SK-N-SH treated with all-trans-retinoic acid at 6 μM for 48 hours (cell line): ENCODE measurements around the gene TRIOBP.

Source experiments
- CSDC2 ChIP-seq: fragments of 250-450 bp; sonication (Bioruptor Pico); IDR thresholded peaks from 2 replicates; pipeline ENCODE4 v1.5.0; 2020; ENCODE audit warnings: mild to moderate bottlenecking, moderate library complexity
- GLIS3 ChIP-seq: fragments of 250-450 bp; sonication (Bioruptor Pico); IDR thresholded peaks from 2 replicates; pipeline ENCODE4 v1.5.0; 2020; ENCODE audit warnings: mild to moderate bottlenecking, moderate library complexity
- TCF4 ChIP-seq: fragments of 250-450 bp; sonication (Bioruptor Pico); IDR thresholded peaks from 2 replicates; pipeline ENCODE4 v1.8.0; 2021; ENCODE audit warnings: mild to moderate bottlenecking, moderate library complexity, borderline replicate concordance
- ZFP3 ChIP-seq: fragments of 250-450 bp; sonication (Bioruptor Pico); IDR thresholded peaks from 2 replicates; pipeline ENCODE4 v1.5.0; 2020; ENCODE audit warnings: mild to moderate bottlenecking, moderate library complexity
- ZNF70 ChIP-seq: fragments of 450-650 bp; formaldehyde crosslinking; IDR thresholded peaks from 2 replicates; pipeline ENCODE4 v1.5.0; 2020; ENCODE audit warnings: mild to moderate bottlenecking, moderate library complexity
- TF ChIP-seq, protein P1 (sequence below): fragments of 250-450 bp; sonication (Bioruptor Pico); IDR thresholded peaks from 2 replicates; pipeline ENCODE4 v1.5.1; 2020; ENCODE audit warnings: low read depth, mild to moderate bottlenecking, moderate library complexity
- TF ChIP-seq, protein P2 (sequence below): fragments of 250-450 bp; sonication (Bioruptor Pico); IDR thresholded peaks from 2 replicates; pipeline ENCODE4 v1.8.0; 2020; ENCODE audit warnings: mild to moderate bottlenecking, moderate library complexity, borderline replicate concordance

DNA sequence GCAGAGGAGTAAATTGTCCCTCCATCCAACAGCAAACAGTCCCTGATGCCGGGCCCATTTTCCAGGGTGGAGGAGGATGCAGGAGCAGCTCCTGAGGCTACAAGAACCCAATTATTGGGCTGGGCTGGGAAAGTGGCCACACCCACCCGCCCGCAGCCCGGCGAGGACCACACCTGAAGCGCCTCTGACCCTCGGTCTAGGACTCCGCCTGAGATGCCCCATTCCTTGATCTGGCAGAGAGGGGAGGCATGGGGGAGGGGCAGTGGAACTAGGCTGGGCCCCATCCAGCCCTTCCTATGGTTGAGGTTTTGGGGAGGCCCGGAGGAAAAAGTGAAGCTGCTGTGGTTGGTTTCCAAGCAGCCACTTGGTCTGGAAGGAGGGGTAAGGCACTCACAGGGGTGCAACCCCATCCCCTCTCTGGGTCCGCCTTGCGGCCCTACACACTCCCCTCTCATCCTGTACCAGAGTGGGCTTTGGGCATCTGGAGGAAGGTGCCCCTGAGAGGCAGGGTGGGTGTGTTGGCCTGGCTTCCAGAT lies 23.9 kb upstream of the TRIOBP start:
- TF ChIP-seq CSDC2 (no peak), ZNF70 (no peak), ZFP3 (no peak), GLIS3 (no peak), TCF4 (CRISPR knock-in tag) (no peak)
- TF ChIP-seq, protein P1, sequence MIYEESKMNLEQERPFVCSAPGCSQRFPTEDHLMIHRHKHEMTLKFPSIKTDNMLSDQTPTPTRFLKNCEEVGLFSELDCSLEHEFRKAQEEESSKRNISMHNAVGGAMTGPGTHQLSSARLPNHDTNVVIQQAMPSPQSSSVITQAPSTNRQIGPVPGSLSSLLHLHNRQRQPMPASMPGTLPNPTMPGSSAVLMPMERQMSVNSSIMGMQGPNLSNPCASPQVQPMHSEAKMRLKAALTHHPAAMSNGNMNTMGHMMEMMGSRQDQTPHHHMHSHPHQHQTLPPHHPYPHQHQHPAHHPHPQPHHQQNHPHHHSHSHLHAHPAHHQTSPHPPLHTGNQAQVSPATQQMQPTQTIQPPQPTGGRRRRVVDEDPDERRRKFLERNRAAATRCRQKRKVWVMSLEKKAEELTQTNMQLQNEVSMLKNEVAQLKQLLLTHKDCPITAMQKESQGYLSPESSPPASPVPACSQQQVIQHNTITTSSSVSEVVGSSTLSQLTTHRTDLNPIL (CRISPR knock-in tag): no peak
- TF ChIP-seq, protein P2, sequence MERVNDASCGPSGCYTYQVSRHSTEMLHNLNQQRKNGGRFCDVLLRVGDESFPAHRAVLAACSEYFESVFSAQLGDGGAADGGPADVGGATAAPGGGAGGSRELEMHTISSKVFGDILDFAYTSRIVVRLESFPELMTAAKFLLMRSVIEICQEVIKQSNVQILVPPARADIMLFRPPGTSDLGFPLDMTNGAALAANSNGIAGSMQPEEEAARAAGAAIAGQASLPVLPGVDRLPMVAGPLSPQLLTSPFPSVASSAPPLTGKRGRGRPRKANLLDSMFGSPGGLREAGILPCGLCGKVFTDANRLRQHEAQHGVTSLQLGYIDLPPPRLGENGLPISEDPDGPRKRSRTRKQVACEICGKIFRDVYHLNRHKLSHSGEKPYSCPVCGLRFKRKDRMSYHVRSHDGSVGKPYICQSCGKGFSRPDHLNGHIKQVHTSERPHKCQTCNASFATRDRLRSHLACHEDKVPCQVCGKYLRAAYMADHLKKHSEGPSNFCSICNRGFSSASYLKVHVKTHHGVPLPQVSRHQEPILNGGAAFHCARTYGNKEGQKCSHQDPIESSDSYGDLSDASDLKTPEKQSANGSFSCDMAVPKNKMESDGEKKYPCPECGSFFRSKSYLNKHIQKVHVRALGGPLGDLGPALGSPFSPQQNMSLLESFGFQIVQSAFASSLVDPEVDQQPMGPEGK (CRISPR knock-in tag): no peak
